Non-pigmented ciliary epithelial cell (primary cell): Measurements from ENCODE around the gene AXIN2.
"Not testable (repeated sequence)": the region's sequence is repeated elsewhere in the genome, so short reads cannot be mapped to it uniquely, and the experiment has no call there.

Experiments
- DNase-seq: peaks from one replicate; pipeline ENCODE4 v3.0.0-alpha.2; 2010; ENCODE audit warnings: low read depth

Gene AXIN2

GRCh38 chr17:65515959-65516948, 45.2 kb downstream of the AXIN2 start:
- DNase-seq: no peak

- DNase-seq: no peak
Measured at GRCh38 chr17:65515512-65515911, 45.9 kb downstream of the AXIN2 start.

GRCh38 chr17:65514541-65514940, 46.9 kb downstream of the AXIN2 start:
- DNase-seq: no peak

- DNase-seq: peak; percentile 58
Measured at GRCh38 chr17:65514082-65514481, 47.4 kb downstream of the AXIN2 start.

GRCh38 chr17:65511316-65511715, 50.1 kb downstream of the AXIN2 start:
- no peak for DNase-seq

- no peak for DNase-seq
Measured at GRCh38 chr17:65509032-65509431, 52.4 kb downstream of the AXIN2 start.

GRCh38 chr17:65504673-65505072, 56.8 kb downstream of the AXIN2 start:
- DNase-seq: not testable (repeated sequence)

- no peak for DNase-seq
Measured at GRCh38 chr17:65504141-65504540, 57.3 kb downstream of the AXIN2 start.

- DNase-seq: no peak
Measured at GRCh38 chr17:65503557-65503956, 57.9 kb downstream of the AXIN2 start.

GRCh38 chr17:65498816-65499215, 62.6 kb downstream of the AXIN2 start:
- no peak for DNase-seq

GRCh38 chr17:65496801-65497200, 64.6 kb downstream of the AXIN2 start:
- no peak for DNase-seq

- no peak for DNase-seq
Measured at GRCh38 chr17:65495122-65496055, 66.1 kb downstream of the AXIN2 start.

- DNase-seq: no peak
Measured at GRCh38 chr17:65489413-65490155, 71.9 kb downstream of the AXIN2 start.

- no peak for DNase-seq
Measured at GRCh38 chr17:65488665-65489064, 72.8 kb downstream of the AXIN2 start.

GRCh38 chr17:65487990-65488389, 73.5 kb downstream of the AXIN2 start:
- no peak for DNase-seq

GRCh38 chr17:65487161-65487560, 74.3 kb downstream of the AXIN2 start:
- DNase-seq: no peak

GRCh38 chr17:65485388-65486299, 75.8 kb downstream of the AXIN2 start:
- no peak for DNase-seq

GRCh38 chr17:65484405-65484804, 77.0 kb downstream of the AXIN2 start:
- not testable (repeated sequence) for DNase-seq

GRCh38 chr17:65483438-65483837, 78.0 kb downstream of the AXIN2 start:
- DNase-seq: no peak

- no peak for DNase-seq
Measured at GRCh38 chr17:65482201-65482600, 79.2 kb downstream of the AXIN2 start.

GRCh38 chr17:65479282-65479681, 82.2 kb downstream of the AXIN2 start:
- DNase-seq: no peak
